Effector memory CD4-positive, alpha-beta T cell (primary cell): ENCODE data around the gene OSBPL1A.

Experiments
- DNase-seq, 3 donors: peaks; one replicate each; pipeline ENCODE4 v3.0.0-alpha.2; 2020
- H3K27ac ChIP-seq: 2 replicates; pipeline ENCODE4 v1.7.0; 2013; ENCODE audit warnings: mild to moderate bottlenecking, low read length, moderate library complexity; ENCODE audit not compliant: insufficient read depth, poor library complexity, severe bottlenecking
- H3K27me3 ChIP-seq: replicated peaks from 2 replicates; pipeline ENCODE4 v1.7.0; 2013; ENCODE audit warnings: mild to moderate bottlenecking, low read length; ENCODE audit not compliant: insufficient read depth, control insufficient read depth, poor library complexity, severe bottlenecking
- H3K36me3 ChIP-seq: 2 replicates; pipeline ENCODE4 v1.7.0; 2013; ENCODE audit warnings: mild to moderate bottlenecking, low read length, moderate library complexity; ENCODE audit not compliant: control insufficient read depth, insufficient read depth
- H3K4me1 ChIP-seq: 2 replicates; pipeline ENCODE4 v1.7.0; 2013; ENCODE audit warnings: low read length, mild to moderate bottlenecking; ENCODE audit not compliant: control insufficient read depth, insufficient read depth, poor library complexity, severe bottlenecking
- H3K4me3 ChIP-seq: 2 replicates; pipeline ENCODE4 v1.7.0; 2013; ENCODE audit warnings: low read length, low read depth, mild to moderate bottlenecking; ENCODE audit not compliant: insufficient read depth, poor library complexity, severe bottlenecking
- H3K9me3 ChIP-seq: 2 replicates; pipeline ENCODE4 v1.7.0; 2013; ENCODE audit warnings: mild to moderate bottlenecking, low read length, moderate library complexity; ENCODE audit not compliant: control insufficient read depth

OSBPL1A gene

DNA sequence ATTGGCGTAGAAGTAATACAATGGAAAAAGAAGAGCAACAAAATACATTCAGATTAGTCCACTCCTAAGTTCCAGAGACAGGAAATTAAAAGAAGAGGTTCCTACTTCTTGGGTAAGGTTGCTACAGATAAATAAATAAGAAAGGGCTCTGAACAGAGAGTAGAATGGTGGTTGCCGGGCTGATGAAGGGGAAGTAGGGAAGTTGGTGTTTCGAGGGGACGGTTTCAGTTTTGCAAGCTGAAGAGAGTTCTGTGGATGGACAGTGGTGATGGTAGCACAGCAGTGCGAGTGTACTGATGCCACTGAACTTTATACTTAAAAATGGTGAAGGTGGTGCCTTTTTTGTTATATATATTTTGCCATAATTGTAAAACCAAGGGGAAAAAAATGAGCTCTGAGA, 210.6 kb downstream of the OSBPL1A start:
- Histone ChIP-seq H3K4me3 (no peak overlapping the region), H3K36me3 (no peaks in the 10 kb centered on the region), H3K27me3 (no peaks in the 10 kb centered on the region), H3K27ac (no peak overlapping the region), H3K9me3 (no peaks in the 10 kb centered on the region), H3K4me1 (no peaks in the 10 kb centered on the region)
- DNase-seq, result no peak

DNA sequence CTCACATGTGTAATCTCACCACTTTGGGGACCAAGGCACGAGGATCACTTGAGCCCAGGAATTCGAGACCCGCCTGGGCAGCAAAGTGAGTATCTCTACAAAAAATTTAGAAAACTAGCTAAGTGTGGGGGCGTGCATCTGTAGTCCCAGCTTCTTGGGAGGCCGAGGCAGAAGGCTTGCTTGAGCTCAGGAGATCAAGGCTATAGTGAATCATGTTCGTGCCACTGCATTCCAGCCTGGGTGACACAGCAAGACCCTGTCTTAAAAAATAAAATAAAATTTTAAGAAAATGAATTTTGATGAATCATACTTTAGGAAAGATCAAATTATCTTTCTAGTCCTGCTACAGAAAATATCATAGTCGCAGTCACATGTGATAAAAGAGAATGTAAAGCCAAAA, 211.8 kb downstream of the OSBPL1A start:
- Histone ChIP-seq H3K27me3 (no peaks in the 10 kb centered on the region), H3K4me1 (no peaks in the 10 kb centered on the region), H3K36me3 (no peaks in the 10 kb centered on the region), H3K27ac (no peak overlapping the region), H3K4me3 (no peak overlapping the region), H3K9me3 (no peaks in the 10 kb centered on the region)
- DNase-seq, result no peak

DNA sequence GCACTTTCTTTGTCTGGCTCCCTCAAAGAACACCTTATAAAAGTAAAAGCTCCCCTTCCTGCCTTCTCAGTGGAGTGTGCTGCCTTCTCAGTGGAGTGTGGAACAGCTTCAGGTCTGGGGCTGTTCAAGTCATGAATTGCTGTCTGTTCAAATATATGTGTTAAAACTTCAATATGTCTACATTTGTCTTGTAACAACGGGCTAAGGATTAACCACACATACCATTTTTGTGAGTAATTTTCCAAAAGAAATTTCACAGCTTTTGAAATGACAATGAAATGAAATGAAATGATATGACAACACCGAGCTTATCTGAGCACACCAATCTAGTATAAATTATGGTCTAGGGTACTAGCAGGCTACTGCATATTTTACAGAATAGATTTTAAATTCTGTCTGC, 215.8 kb downstream of the OSBPL1A start:
- no peak overlapping the region for H3K27ac ChIP-seq
- H3K4me1 ChIP-seq, result no peaks in the 10 kb centered on the region
- no peaks in the 10 kb centered on the region for H3K9me3 ChIP-seq

DNA sequence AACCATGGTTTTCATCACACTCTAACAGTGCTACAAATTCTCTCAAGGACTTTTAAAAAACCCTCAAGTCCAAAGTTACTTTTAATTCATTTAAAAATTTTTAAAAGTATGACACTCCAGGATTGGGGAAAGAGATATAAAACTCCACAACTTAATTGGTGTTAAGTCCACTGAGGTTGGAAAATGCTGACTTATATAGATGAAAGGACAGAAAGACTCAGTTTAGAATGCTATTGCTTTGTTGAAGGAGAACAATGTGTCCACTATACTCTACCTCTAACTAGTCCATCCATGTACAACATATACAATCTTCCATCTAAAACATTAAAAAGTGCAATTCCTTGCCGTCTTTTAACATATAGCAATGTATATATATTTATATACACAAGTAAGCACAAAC, 217.6 kb downstream of the OSBPL1A start:
- no peaks in the 10 kb centered on the region for H3K9me3 ChIP-seq
- no peak for DNase-seq
- H3K27me3 ChIP-seq, result no peaks in the 10 kb centered on the region
- H3K36me3 ChIP-seq, result no peaks in the 10 kb centered on the region
- H3K4me1 ChIP-seq, result no peaks in the 10 kb centered on the region
- no peak overlapping the region for H3K27ac ChIP-seq
- H3K4me3 ChIP-seq, result no peak overlapping the region

More for the DNA sequence above, 215.8 kb downstream of the OSBPL1A start:
- Histone ChIP-seq H3K4me3 (no peak overlapping the region), H3K27me3 (no peaks in the 10 kb centered on the region), H3K36me3 (no peaks in the 10 kb centered on the region)
- no peak for DNase-seq

DNA sequence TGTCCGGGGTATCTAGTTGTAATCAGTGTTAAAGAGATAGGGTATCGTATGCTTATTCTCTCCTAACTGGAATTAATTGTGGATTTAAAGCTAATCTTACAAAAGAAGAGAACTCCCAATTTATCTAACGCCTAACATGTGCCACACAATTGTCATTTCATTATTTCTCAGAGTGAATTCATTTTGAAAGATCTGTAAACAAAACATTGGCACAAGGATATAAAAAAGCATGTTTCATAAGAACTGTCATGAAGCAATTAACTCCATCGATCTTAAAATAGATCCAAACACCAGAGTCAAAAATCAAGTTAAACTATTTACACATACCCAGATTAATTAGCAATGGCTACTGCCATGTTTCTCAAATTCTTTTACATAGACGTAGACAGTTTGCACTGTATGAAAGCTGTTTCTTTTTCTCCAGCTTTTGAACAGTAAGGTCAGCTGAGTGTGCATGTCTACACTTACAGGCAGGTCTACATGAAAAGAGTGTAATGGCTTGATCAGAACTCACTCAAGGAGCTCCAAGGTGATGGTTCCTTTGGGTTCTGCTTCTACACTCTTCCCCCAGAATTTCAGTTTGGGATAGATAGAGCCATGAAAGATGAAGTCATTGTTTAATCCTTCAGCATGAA, 220.0 kb downstream of the OSBPL1A start:
- Histone ChIP-seq H3K9me3 (no peaks in the 10 kb centered on the region), H3K27ac (no peak overlapping the region), H3K36me3 (no peaks in the 10 kb centered on the region), H3K4me1 (no peaks in the 10 kb centered on the region), H3K27me3 (no peaks in the 10 kb centered on the region), H3K4me3 (no peak overlapping the region)
- DNase-seq, result no peak

DNA sequence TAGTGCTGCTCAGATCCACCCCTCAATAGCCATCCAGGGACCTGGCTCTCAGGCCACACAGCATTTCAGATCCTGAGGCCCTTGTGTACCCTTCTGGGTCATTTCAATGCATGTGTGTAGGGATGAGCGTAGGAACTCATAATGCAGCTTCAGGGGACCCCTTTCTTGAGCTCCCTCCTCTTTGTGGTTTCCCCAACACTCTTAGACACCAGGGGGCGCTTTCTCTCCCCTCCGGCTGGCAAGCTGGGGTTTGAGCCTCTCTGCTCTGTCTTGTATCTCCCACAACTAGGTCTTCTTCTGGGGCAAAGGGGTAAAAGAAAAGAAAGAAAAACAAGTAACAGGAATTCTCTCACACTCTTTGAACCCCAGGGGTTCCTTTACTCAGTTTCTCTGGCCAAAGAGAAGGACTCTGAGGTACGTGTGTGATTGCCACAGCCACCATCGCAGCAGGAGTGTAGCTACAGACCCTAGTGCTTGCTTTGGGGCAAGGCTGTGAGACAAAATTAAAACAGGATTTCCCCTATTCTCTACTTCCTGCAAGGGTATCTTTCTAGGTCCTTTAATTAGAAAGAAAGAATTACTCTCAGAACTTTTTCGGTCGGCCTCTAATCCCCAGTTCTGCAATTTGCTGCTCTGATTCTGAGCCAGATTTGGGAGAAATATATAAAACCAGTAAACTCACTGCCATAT, 220.8 kb downstream of the OSBPL1A start:
- H3K9me3 ChIP-seq, result no peaks in the 10 kb centered on the region
- H3K36me3 ChIP-seq, result no peaks in the 10 kb centered on the region
- no peaks in the 10 kb centered on the region for H3K27me3 ChIP-seq
- no peak overlapping the region for H3K4me3 ChIP-seq
- no peak overlapping the region for H3K27ac ChIP-seq
- DNase-seq, result peak in 1 of 3 donors; percentile 5
- no peaks in the 10 kb centered on the region for H3K4me1 ChIP-seq

DNA sequence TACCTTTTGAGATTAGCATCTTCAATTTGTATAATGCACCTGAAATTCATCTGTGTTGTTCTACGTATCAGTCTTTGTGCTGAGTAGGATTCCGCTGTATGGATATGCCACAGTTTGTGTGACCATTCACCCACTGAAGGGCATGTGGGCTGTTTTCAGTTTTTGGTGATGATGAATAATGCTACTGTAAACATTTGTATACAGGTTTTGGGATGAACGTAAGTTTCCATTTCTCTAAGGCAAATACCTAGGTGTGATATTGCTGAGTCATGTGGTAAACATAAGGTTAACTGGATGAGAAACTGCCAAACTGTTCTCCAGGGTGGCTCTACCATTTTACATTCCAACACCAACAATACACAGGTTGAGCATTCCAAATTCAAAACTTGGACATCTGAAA, 223.6 kb downstream of the OSBPL1A start:
- H3K4me1 ChIP-seq, result no peaks in the 10 kb centered on the region
- H3K4me3 ChIP-seq, result no peak overlapping the region
- DNase-seq, result no peak
- H3K9me3 ChIP-seq, result no peaks in the 10 kb centered on the region
- no peaks in the 10 kb centered on the region for H3K27me3 ChIP-seq
- H3K27ac ChIP-seq, result no peak overlapping the region
- no peaks in the 10 kb centered on the region for H3K36me3 ChIP-seq

DNA sequence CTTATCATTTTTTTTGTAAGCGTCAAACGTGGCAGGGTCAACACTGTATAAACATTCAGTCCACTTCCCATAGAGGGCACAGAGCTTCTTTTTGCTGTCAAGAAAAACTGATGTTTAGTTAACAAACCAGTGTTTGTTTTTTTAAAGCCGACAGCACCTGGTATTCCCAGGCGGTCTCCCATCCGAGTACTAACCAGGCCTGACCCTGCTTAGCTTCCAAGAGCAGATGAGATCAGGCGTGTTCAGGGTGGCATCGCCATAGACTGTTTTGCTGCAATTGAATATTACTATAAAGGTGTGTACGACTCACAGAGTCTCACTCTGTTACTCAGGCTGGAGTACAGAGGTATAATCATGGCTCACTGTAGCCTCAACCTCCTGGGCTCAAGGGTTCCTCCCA, 227.3 kb downstream of the OSBPL1A start:
- no peak for DNase-seq
- Histone ChIP-seq H3K4me1 (no peaks in the 10 kb centered on the region), H3K4me3 (no peak overlapping the region), H3K27me3 (no peaks in the 10 kb centered on the region), H3K36me3 (no peaks in the 10 kb centered on the region), H3K27ac (no peak overlapping the region), H3K9me3 (no peaks in the 10 kb centered on the region)

DNA sequence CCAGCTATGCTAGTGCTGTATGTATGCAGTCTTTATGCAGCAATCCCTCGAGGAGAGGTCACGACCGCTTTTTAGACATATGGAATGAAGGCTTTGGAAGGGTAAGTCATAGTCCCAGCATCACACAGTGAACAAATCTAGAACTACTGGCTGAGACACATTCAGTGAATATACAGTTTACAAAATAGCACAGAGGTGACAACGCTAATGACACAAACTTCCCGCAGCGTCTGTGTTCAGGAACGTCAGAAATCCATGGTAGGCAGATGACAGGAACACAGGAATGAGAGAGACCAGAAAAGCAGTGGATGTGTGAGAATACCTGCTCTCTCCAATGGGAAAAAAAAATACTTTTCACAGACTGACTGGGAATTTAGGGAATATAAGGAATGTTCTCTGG, 229.1 kb downstream of the OSBPL1A start:
- DNase-seq, result no peak
- Histone ChIP-seq H3K27ac (no peak overlapping the region), H3K36me3 (no peaks in the 10 kb centered on the region), H3K4me1 (no peaks in the 10 kb centered on the region), H3K9me3 (no peaks in the 10 kb centered on the region), H3K27me3 (no peaks in the 10 kb centered on the region), H3K4me3 (no peak overlapping the region)

DNA sequence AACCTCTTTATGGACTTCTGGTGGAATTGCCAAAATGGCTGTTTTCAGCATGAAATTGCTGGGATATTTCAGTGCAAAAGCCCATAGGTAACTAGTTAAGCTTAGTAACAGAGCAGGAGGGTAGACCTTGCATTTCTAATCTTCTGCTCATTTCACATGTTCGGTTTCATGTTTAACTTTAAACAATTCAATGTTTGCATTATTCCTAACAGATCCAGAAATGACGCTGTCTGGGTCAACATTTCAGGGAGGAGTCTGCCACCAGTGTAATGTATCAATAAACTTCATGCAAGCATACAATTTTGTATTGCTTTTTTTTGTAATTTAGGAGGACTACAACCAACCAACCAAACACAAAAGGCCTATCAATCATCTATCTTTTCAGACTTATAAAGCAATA, 236.3 kb downstream of the OSBPL1A start:
- Histone ChIP-seq H3K4me1 (no peaks in the 10 kb centered on the region), H3K36me3 (no peaks in the 10 kb centered on the region), H3K4me3 (no peak overlapping the region), H3K9me3 (no peaks in the 10 kb centered on the region), H3K27ac (no peak overlapping the region), H3K27me3 (no peaks in the 10 kb centered on the region)
- DNase-seq, result no peak
